ENCODE measurements around the gene OR7C1. TPM values are rescaled to one million over a fixed set of nuclear protein-coding genes. Genes with fewer than 3 reads are reported as not detected.
"Not testable (repeated sequence)": the region's sequence is repeated elsewhere in the genome, so short reads cannot be mapped to it uniquely, and the experiment has no call there.

OR7C1 gene
- total RNA-seq, 2 experiments from 2014 or later = not detected

DNA sequence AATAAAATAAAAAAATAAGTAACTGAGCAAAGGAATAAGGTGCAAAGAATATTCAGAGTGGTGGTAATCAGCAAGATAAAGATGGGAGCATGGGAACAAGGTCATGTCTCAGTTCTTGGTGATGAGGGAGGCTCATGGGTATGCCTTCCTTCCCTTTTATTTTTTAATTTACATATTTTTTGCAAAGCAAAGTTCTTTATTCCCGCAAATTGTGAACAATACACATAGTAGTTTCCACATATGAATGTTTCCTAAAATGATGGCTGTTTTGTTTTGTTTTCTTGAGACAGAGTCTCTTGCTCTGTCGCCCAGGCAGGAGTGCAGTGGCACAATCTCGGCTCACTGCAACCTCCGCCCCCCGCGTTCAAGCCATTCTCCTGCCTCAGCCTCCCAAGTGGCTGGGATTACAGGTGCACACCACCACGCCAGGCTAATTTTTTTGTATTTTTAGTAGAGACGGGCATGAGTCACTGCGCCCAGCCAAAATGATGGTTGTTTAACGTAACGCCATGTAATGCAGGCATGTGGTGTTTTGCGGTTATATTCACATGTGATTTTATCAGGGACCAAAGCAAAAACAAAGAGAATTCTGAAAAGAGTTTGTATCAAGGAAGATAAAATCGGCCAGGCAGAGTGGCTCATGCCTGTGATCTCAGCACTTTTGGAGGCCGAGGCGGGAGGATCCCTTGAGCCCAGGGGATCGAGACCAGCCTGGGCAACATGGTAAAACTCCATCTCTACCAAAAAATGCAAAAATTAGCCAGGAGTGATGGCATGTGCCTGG is 52.2 kb downstream of the OR7C1 start:
- Mint-ChIP-seq H3K4me3 (no peak overlapping the region), H3K27me3 (ENCODE audit: low read depth) (peaks cover 19% of the 10 kb centered on the region), H3K4me1 (ENCODE audit: low read depth) (peaks cover 15% of the 10 kb centered on the region), H3K27ac (no peak overlapping the region), H3K9me3 (no peaks in the 10 kb centered on the region), H3K36me3 (ENCODE audit: low read depth) (no peaks in the 10 kb centered on the region)
- CTCF ChIA-PET = interaction anchor here (0.6 kb wide), 2 partner anchors 111 to 475 kb away, joined by 3 read pairs; no protein-coding TSS in a partner anchor
- intact Hi-C loops (cut with micrococcal nuclease) = no loop called here
- DNase-seq = no peak

DNA sequence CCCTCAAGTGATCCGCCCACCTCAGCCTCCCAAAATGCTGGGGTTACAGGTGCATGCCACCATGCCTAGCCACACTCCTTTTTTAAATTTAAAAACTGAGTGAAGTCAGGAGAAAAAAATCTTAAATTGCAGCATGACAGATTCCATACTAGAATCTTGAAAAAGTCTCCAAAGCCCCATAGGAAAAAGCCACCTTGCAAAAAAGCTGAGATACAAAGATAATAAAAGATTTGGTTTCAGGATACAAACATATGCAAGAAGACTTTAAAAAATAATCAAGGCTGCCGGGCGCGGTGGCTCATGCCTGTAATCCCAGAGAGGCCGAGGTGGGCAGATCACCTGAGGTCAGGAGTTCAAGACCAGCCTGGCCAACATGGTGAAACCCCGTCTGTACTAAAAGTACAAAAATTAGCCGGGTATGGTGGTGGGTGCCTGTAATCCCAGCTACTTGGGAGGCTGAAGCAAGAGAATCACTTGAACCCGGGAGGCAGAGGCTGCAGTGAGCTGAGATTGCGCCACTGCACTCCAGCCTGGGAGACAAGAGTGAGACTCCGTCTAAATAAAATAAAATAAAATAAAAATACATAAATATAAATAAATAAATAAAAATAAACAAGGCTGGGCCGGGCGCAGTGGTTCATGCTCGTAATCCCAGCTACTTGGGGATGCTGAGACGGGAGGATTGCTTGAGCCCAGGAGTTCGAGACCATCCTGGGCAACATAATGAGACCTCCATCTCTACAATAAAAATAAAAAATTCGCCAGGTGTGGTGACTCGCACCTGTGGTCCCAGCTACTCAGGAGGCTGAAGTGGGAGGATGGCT is 53.1 kb downstream of the OR7C1 start:
- H3K27ac Mint-ChIP-seq; intact Hi-C loops (cut with micrococcal nuclease); H3K9me3 Mint-ChIP-seq; DNase-seq; H3K36me3 Mint-ChIP-seq (ENCODE audit: low read depth); H3K4me3 Mint-ChIP-seq: not testable (repeated sequence)
- peaks cover 15% of the 10 kb centered on the region for H3K4me1 Mint-ChIP-seq (ENCODE audit: low read depth)
- CTCF ChIA-PET = interaction anchor here (0.6 kb wide), 1 partner anchor 474 kb away, joined by 3 read pairs; no protein-coding TSS in a partner anchor
- peaks cover 22% of the 10 kb centered on the region for H3K27me3 Mint-ChIP-seq (ENCODE audit: low read depth)

DNA sequence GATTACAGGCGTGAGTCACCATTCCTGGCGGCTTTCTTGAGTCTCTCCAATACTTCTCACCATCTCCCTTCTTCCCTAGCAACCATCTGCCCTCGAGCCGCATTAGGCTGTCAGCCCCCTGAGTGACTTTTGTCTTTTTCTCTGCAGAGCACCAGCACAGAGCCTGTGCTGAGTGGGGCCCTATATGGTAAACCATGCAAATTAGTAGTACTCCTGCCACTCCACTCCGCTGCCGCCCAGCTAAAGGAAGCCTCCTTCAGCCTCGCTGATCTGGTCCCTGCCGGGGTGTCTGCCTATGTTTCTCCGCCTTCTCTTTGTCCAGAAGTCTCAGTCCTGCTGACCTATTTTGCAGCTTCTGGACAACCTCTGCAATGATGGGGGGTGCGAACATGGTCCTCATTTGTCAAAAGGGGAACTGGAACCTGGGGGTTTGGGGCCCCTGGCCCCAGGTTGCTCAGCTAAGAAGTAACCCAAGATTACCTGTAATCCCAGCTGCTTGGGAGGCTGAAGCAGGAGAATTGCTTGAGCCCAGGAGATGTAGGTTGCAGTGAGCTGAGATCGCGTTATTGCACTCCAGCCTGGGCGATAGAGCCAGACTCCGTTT is 54.3 kb downstream of the OR7C1 start:
- H3K27ac Mint-ChIP-seq; H3K4me3 Mint-ChIP-seq; intact Hi-C loops (cut with micrococcal nuclease); H3K9me3 Mint-ChIP-seq; H3K36me3 Mint-ChIP-seq (ENCODE audit: low read depth); DNase-seq: not testable (repeated sequence)
- Mint-ChIP-seq H3K27me3 (ENCODE audit: low read depth) (peaks cover 26% of the 10 kb centered on the region), H3K4me1 (ENCODE audit: low read depth) (peaks cover 13% of the 10 kb centered on the region)
- CTCF ChIA-PET = interaction anchor here (0.6 kb wide), 1 partner anchor 94 kb away, joined by 3 read pairs; no protein-coding TSS in a partner anchor

DNA sequence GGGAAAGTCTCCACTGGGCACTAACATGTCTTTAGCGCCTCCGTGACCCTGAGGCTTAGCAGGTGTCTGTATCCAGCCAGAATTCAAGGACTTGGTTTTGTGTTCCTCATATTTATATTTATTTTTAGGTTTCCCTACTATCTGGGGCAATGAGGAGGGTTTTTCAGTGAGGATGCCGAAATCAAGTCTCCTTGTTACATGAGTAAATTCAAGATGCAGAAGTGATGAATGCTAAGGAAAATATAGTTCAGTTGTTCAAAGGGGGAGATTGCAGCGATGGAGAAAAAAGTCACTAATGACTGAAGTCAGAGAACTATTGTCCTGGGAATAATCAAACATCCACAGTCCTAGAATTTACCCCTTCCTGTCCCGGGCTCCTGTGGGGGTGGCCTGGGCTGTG is 55.8 kb downstream of the OR7C1 start:
- peaks cover 7% of the 10 kb centered on the region for H3K4me1 Mint-ChIP-seq (ENCODE audit: low read depth)
- intact Hi-C loops (cut with micrococcal nuclease) = no loop called here
- DNase-seq = no peak
- H3K9me3 Mint-ChIP-seq = no peaks in the 10 kb centered on the region
- H3K4me3 Mint-ChIP-seq = no peak overlapping the region
- CTCF ChIA-PET = no interaction called here
- no peak overlapping the region for H3K27ac Mint-ChIP-seq
- peaks cover 28% of the 10 kb centered on the region for H3K27me3 Mint-ChIP-seq (ENCODE audit: low read depth)
- H3K36me3 Mint-ChIP-seq (ENCODE audit: low read depth) = no peaks in the 10 kb centered on the region

DNA sequence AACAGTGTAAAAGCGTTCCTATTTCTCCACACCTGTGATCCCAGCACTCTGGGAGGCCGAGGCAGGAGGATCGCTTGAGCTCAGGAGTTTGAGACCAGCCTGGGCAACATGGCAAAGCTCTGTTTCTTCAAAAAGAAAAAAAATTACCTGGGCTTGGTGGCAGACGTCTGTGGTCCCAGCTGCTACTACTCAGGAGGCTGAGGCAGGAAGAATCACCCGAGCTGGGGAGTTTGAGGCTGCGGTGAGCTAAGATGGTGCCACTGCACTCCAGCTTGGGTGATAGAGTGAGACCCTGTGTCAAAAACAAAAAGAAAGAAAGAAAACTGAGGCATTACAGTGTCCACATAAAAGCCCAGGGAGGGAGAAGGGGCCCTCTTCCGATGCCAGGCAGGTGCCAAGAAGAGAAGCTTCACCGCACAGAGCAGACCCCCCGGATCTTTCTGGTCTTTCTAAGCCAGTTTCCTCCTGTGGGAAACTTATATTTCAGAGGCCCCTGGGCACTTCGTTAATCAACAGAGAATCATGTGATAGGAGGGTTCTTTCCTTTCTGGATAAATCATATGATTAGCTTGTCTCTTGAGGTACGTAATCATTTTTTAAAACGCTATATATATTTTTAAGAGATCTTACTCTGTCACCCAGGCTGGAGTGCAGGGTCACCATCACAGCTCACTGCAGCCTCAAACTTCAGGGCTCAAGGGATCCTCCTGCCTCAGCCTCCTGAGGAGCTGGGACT is 56.7 kb downstream of the OR7C1 start, which contains the start of gene ADGRE2:
ADGRE2 (minus strand) TSS at position 451 of the 736 bp plus-strand sequence. CDS start 1,804 bp downstream, outside the sequence.
- CTCF ChIA-PET = interaction anchor here (0.9 to 1.9 kb wide), 2 partner anchors 9 to 27 kb away, joined by 4 to 12 read pairs; no protein-coding TSS in a partner anchor
- H3K27me3 Mint-ChIP-seq (ENCODE audit: low read depth) = peaks cover 32% of the 10 kb centered on the region

DNA sequence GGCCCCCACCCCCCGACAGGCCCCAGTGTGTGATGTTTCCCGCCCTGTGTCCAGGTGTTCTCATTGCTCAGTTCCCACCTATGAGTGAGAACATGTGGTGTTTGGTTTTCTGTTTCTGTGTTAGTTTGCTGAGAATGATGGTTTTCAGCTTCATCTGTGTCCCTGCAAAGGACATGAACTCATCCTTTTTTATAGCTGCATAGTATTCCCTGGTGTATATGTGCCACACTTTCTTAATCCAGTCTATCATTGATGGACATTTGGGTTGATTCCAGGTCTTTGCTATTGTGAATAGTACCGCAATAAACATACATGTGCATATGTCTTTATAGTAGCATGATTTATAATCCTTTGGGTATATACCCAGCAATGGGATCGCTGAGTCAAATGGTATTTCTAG is 57.3 kb downstream of the OR7C1 start:
- peaks cover 26% of the 10 kb centered on the region for H3K27me3 Mint-ChIP-seq (ENCODE audit: low read depth)
- DNase-seq; intact Hi-C loops (cut with micrococcal nuclease); H3K4me3 Mint-ChIP-seq; H3K36me3 Mint-ChIP-seq (ENCODE audit: low read depth); H3K27ac Mint-ChIP-seq; H3K4me1 Mint-ChIP-seq (ENCODE audit: low read depth); H3K9me3 Mint-ChIP-seq: not testable (repeated sequence)
- CTCF ChIA-PET = interaction anchor here (1.9 kb wide), 1 partner anchor 9 kb away, joined by 12 read pairs; no protein-coding TSS in a partner anchor

More for the DNA sequence above, 56.7 kb downstream of the OR7C1 start, which contains the start of gene ADGRE2:
- H3K27ac Mint-ChIP-seq; DNase-seq; H3K36me3 Mint-ChIP-seq (ENCODE audit: low read depth); H3K4me1 Mint-ChIP-seq (ENCODE audit: low read depth); H3K4me3 Mint-ChIP-seq; H3K9me3 Mint-ChIP-seq; intact Hi-C loops (cut with micrococcal nuclease): not testable (repeated sequence)

DNA sequence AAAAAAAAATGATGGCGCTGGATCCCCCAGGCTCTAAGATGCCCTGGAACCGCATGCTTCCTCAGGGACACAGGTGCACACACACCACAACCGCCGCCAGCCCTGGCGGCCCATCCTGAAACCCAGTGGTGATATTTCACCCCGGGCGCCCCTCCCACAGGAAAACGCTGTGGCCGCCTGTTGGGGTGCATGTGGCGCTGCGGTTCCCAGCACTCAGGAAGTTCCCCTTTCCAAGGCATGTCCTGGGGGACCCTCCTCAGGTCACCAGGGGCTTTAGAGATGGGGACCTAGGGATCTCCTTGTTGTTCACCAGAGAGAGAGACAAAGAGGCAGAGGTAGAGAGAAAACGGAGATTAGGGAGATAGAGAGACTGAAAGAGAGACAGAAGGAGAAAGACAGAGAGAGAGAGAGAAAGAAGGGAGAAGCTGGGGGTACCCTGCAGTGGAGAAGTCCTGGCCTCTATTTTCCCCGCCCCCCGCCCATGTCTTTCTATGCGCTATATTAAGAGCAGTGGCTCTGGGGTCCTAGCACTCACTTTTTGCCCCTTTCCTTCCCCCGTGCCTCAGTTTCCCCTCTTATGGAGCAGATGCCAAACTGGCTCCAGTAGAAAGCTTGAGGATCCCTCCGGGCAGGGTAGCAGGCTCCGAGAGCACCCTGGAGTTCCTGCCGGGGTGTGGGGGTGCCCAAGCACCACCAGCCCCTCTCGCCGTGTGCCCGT is 59.0 kb downstream of the OR7C1 start:
- H3K4me3 Mint-ChIP-seq = no peak overlapping the region
- CTCF ChIA-PET = interaction anchor here (0.6 to 1.9 kb wide), 3 partner anchors 11 to 203 kb away, joined by 4 to 12 read pairs (median 5); no protein-coding TSS in a partner anchor

DNA sequence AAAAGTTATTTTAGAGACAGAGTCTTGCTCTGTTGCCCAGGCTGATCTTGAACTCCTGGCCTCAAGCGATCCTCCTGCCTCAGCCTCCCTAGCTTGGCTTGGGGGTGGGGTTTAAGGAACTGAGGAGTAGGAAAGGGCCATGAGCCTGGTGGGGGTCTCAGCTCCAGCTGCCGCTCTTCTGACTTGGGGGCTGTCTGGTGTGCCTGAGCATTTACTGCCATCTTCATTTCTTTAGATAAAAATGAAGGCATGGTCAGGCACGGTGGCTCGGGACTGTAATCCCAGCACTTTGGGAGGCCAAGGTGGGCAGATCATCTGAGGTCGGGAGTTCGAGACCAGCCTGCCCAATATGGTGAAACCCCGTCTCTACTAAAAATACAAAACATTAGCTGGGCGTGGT is 59.7 kb downstream of the OR7C1 start:
- CTCF ChIA-PET = interaction anchor here (1.2 kb wide), 1 partner anchor 11 kb away, joined by 3 read pairs; no protein-coding TSS in a partner anchor

More for the DNA sequence above, 59.0 kb downstream of the OR7C1 start:
- H3K36me3 Mint-ChIP-seq (ENCODE audit: low read depth) = no peaks in the 10 kb centered on the region
- no peaks in the 10 kb centered on the region for H3K9me3 Mint-ChIP-seq
- H3K4me1 Mint-ChIP-seq (ENCODE audit: low read depth) = peaks cover 7% of the 10 kb centered on the region
- intact Hi-C loops (cut with micrococcal nuclease) = no loop called here
- no peak overlapping the region for H3K27ac Mint-ChIP-seq
- H3K27me3 Mint-ChIP-seq (ENCODE audit: low read depth) = peaks cover 26% of the 10 kb centered on the region
- DNase-seq = no peak

DNA sequence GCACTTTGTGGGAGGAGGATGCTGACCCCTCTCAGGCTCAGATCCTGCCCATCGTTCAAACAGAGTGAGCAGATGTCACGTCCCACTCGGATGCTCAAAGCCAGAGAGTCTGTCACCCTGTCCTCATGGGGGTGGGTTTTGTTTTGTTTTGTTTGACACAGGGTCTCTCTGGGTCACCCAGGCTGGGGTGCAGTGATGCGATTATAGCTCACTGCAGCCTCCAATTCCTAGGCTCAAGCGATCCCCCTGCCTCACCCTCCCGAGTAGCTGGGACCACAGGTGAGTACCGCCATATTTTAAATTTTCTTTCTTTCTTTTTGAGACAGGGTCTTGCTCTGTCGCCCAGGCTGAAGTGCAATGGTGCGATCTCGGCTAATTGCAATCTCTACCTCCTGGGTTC is 60.6 kb downstream of the OR7C1 start:
- H3K4me3 Mint-ChIP-seq = no peak overlapping the region
- intact Hi-C loops (cut with micrococcal nuclease) = no loop called here
- no peaks in the 10 kb centered on the region for H3K36me3 Mint-ChIP-seq (ENCODE audit: low read depth)
- DNase-seq = no peak
- peaks cover 7% of the 10 kb centered on the region for H3K4me1 Mint-ChIP-seq (ENCODE audit: low read depth)
- peaks cover 24% of the 10 kb centered on the region for H3K27me3 Mint-ChIP-seq (ENCODE audit: low read depth)
- CTCF ChIA-PET = interaction anchor here (1.2 kb wide), 1 partner anchor 12 kb away, joined by 3 read pairs; no protein-coding TSS in a partner anchor
- H3K9me3 Mint-ChIP-seq = no peaks in the 10 kb centered on the region
- no peak overlapping the region for H3K27ac Mint-ChIP-seq

More for the DNA sequence above, 59.7 kb downstream of the OR7C1 start:
- H3K27ac Mint-ChIP-seq; intact Hi-C loops (cut with micrococcal nuclease); H3K36me3 Mint-ChIP-seq (ENCODE audit: low read depth); H3K9me3 Mint-ChIP-seq; DNase-seq; H3K4me1 Mint-ChIP-seq (ENCODE audit: low read depth); H3K4me3 Mint-ChIP-seq: not testable (repeated sequence)
- H3K27me3 Mint-ChIP-seq (ENCODE audit: low read depth) = peaks cover 24% of the 10 kb centered on the region

DNA sequence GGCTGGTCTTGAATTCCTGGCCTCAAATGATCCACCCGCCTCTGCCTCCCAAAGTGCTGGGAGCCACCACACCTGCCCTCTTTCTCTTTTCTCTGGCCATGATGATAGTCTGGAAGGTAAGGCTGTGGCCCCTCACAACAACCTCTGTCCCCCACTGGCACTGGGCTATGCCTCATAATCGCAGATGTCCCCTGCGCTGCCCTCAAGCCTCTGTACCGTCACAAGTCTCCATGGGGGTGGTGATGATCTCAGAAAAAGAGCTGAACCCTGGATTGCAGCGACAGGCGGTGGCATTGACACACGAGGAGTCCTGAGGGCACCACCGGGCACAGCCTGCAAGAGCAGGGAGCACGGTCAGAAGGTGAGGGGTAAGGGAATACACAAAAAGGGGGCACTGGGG is 61.3 kb downstream of the OR7C1 start:
- DNase-seq; intact Hi-C loops (cut with micrococcal nuclease): not testable (repeated sequence)
- H3K27me3 Mint-ChIP-seq (ENCODE audit: low read depth) = peaks cover 25% of the 10 kb centered on the region

DNA sequence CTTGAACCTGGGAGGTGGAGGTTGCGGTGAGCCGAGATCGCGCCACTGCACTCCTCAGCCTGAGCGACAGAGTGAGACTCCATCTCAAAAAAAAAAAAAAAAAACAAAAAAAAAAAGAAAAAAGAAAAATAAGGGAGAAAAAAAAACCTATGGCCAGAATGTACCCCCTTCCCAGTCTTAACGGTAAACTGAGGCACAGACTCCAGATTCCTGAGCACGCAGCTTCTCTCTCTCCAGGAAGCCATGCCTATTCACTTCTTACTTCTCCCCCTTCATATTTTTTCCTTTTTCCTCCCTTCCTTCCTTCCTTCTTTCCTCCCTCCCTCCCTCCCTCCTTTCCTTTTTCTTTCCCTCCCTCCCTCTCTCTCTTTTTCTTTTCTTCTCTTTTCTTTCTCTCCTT is 62.0 kb downstream of the OR7C1 start:
- no peak for DNase-seq
- Mint-ChIP-seq H3K4me1 (ENCODE audit: low read depth) (peaks cover 7% of the 10 kb centered on the region), H3K9me3 (no peaks in the 10 kb centered on the region)

More for the DNA sequence above, 61.3 kb downstream of the OR7C1 start:
- H3K36me3 Mint-ChIP-seq (ENCODE audit: low read depth); H3K9me3 Mint-ChIP-seq; H3K27ac Mint-ChIP-seq; H3K4me1 Mint-ChIP-seq (ENCODE audit: low read depth); H3K4me3 Mint-ChIP-seq; CTCF ChIA-PET: not testable (repeated sequence)

More for the DNA sequence above, 62.0 kb downstream of the OR7C1 start:
- CTCF ChIA-PET = no interaction called here
- H3K36me3 Mint-ChIP-seq (ENCODE audit: low read depth) = no peaks in the 10 kb centered on the region
- intact Hi-C loops (cut with micrococcal nuclease) = no loop called here
- no peak overlapping the region for H3K4me3 Mint-ChIP-seq
- H3K27ac Mint-ChIP-seq = no peak overlapping the region
- H3K27me3 Mint-ChIP-seq (ENCODE audit: low read depth) = peaks cover 30% of the 10 kb centered on the region
